H1 (cell line): ENCODE data around the gene ARSK. TPM values are rescaled to one million over a fixed set of nuclear protein-coding genes. Genes with fewer than 3 reads are reported as not detected.

ENCODE experiments used
- CTCF ChIA-PET: fragments of 300-600 bp; sonication (Branson Sonifier 250); formaldehyde crosslinking; loops from one replicate; lab custom pipeline; 2021; ENCODE audit not compliant: partially characterized antibody; lab: Charles Lee
- POLR2A ChIA-PET: fragments of 300-600 bp; sonication (Branson Sonifier 250); formaldehyde crosslinking; loops from one replicate; lab custom pipeline; 2021; ENCODE audit warnings: inconsistent platforms; ENCODE audit not compliant: partially characterized antibody; lab: Charles Lee
- DNase-seq, 2 experiments: peaks; one replicate each; pipeline versions ENCODE4 v3.0.0 to v3.0.0-alpha.2; 2010 to 2022; ENCODE audit warnings: low spot score in 2 of 2, low read depth in 1 of 2, mixed read lengths in 1 of 2
- FAIRE-seq: peaks from 2 replicates; lab custom pipeline; 2011; peaks lifted over from hg19 to GRCh38; lab: Jason Lieb, UNC
- H2AFZ ChIP-seq: 2 replicates; pipeline ENCODE4 v1.8.1; 2012; ENCODE audit warnings: low read length, inconsistent platforms
- H2AK5ac ChIP-seq: 2 replicates; pipeline ENCODE4 v1.6.1; 2013; ENCODE audit warnings: low read depth, low read length
- H2BK120ac ChIP-seq: replicated peaks from 2 replicates; pipeline ENCODE3; 2013; ENCODE audit warnings: low read depth, low read length, inconsistent platforms
- H2BK12ac ChIP-seq: 2 replicates; pipeline ENCODE4 v1.6.1; 2013; ENCODE audit warnings: low read depth, low read length
- H2BK15ac ChIP-seq: 2 replicates; pipeline ENCODE4 v1.6.1; 2013; ENCODE audit warnings: low read length
- H2BK20ac ChIP-seq: 2 replicates; pipeline ENCODE4 v1.6.1; 2013; ENCODE audit warnings: low read length
- H2BK5ac ChIP-seq: 2 replicates; pipeline ENCODE4 v1.6.1; 2013; ENCODE audit warnings: low read depth, low read length
- H3K14ac ChIP-seq: 2 replicates; pipeline ENCODE4 v1.6.1; 2013; ENCODE audit warnings: inconsistent platforms; ENCODE audit not compliant: insufficient read length
- H3K18ac ChIP-seq: 2 replicates; pipeline ENCODE4 v1.6.1; 2013; ENCODE audit warnings: low read length; ENCODE audit errors: extremely low read depth
- H3K23ac ChIP-seq: 2 replicates; pipeline ENCODE4 v1.6.1; 2013; ENCODE audit warnings: inconsistent platforms; ENCODE audit not compliant: insufficient read length
- H3K23me2 ChIP-seq: 2 replicates; pipeline ENCODE4 v1.6.1; 2013; ENCODE audit warnings: low read depth, low read length
- H3K27ac ChIP-seq: 2 replicates; pipeline ENCODE4 v1.6.1; 2011; ENCODE audit warnings: low read depth, low read length, inconsistent platforms
- H3K27me3 ChIP-seq, 4 experiments: replicated peaks in 1 of 4; 1 replicate in 1 of 4; 2 replicates in 3 of 4; pipeline versions ENCODE4 v1.6.1 to v1.8.1; 2011 to 2013; ENCODE audit warnings: low read length in 3 of 4, mild to moderate bottlenecking in 3 of 4, inconsistent platforms in 2 of 4, mixed read lengths in 2 of 4, moderate library complexity in 1 of 4; ENCODE audit not compliant: control insufficient read depth in 3 of 4, insufficient read depth in 3 of 4; ENCODE audit errors: extremely low read depth in 1 of 4
- H3K36me3 ChIP-seq, 4 experiments: 2 replicates each; pipeline versions ENCODE4 v1.6.1 to v1.8.1; 2011 to 2013; ENCODE audit warnings: mild to moderate bottlenecking in 4 of 4, low read length in 3 of 4, moderate library complexity in 2 of 4, control low read depth in 1 of 4, inconsistent platforms in 1 of 4; ENCODE audit not compliant: insufficient read depth in 4 of 4, control insufficient read depth in 2 of 4
- H3K4ac ChIP-seq: replicated peaks from 2 replicates; pipeline ENCODE3; 2013; ENCODE audit warnings: low read length, low read depth, mixed read lengths, inconsistent platforms; ENCODE audit not compliant: insufficient read length
- H3K4me1 ChIP-seq, 4 experiments: replicated peaks in 1 of 4; 1 replicate in 1 of 4; 2 replicates in 3 of 4; pipeline versions ENCODE4 v1.6.1 to v1.8.1; 2011 to 2013; ENCODE audit warnings: low read length in 3 of 4, inconsistent platforms in 2 of 4, mixed read lengths in 1 of 4; ENCODE audit not compliant: insufficient read depth in 4 of 4, control insufficient read depth in 3 of 4
- H3K4me2 ChIP-seq, 2 experiments: 2 replicates each; pipeline versions ENCODE4 v1.6.1 to v1.8.1; 2011 to 2013; ENCODE audit warnings: low read depth in 2 of 2, low read length in 2 of 2, control low read depth in 1 of 2, inconsistent platforms in 1 of 2, mild to moderate bottlenecking in 1 of 2; ENCODE audit not compliant: insufficient read depth in 1 of 2
- H3K4me3 ChIP-seq, 4 experiments: fragments of 200-600, 300-600 bp in 1 of 4; sonication (generic), shearing (Covaris generic), sonication (Bioruptor Twin) in 1 of 4; 2 replicates each; pipeline versions ENCODE4 v1.5.1 to v1.8.1; 2011 to 2016; ENCODE audit warnings: low read length in 4 of 4, low read depth in 3 of 4, control low read depth in 2 of 4, inconsistent platforms in 2 of 4, mild to moderate bottlenecking in 2 of 4, mixed read lengths in 1 of 4, moderate library complexity in 1 of 4; ENCODE audit not compliant: insufficient read depth in 2 of 4; ENCODE audit errors: extremely low read depth in 1 of 4
- H3K56ac ChIP-seq: replicated peaks from 2 replicates; pipeline ENCODE3; 2013; ENCODE audit warnings: low read depth, mild to moderate bottlenecking, mixed read lengths, low read length, inconsistent platforms; ENCODE audit not compliant: insufficient read length
- H3K79me1 ChIP-seq: 2 replicates; pipeline ENCODE4 v1.6.1; 2013; ENCODE audit warnings: low read depth, low read length, control low read depth
- H3K79me2 ChIP-seq, 2 experiments: 2 replicates each; pipeline versions ENCODE4 v1.6.1 to v1.8.1; 2012 to 2013; ENCODE audit warnings: low read length in 2 of 2, mild to moderate bottlenecking in 2 of 2, inconsistent platforms in 1 of 2; ENCODE audit not compliant: insufficient read depth in 2 of 2, control insufficient read depth in 1 of 2
- H3K9ac ChIP-seq, 4 experiments: replicated peaks in 1 of 4; 1 replicate in 1 of 4; 2 replicates in 3 of 4; pipeline versions ENCODE4 v1.6.1 to v1.8.1; 2011 to 2013; ENCODE audit warnings: low read depth in 3 of 4, low read length in 3 of 4, control low read depth in 2 of 4, mild to moderate bottlenecking in 2 of 4, moderate library complexity in 2 of 4, inconsistent platforms in 1 of 4; ENCODE audit errors: extremely low read depth in 1 of 4
- H3K9me3 ChIP-seq, 2 experiments: 2 replicates each; pipeline versions ENCODE4 v1.6.1 to v1.8.1; 2012 to 2013; ENCODE audit warnings: mild to moderate bottlenecking in 2 of 2, moderate library complexity in 2 of 2, control low read depth in 1 of 2, inconsistent platforms in 1 of 2, low read depth in 1 of 2, low read length in 1 of 2, mixed read lengths in 1 of 2; ENCODE audit not compliant: insufficient read depth in 2 of 2
- H4K20me1 ChIP-seq, 2 experiments: replicated peaks in 1 of 2; 2 replicates each; pipeline versions ENCODE3 to v1.8.1; 2011 to 2013; ENCODE audit warnings: inconsistent platforms in 2 of 2, low read length in 2 of 2, mild to moderate bottlenecking in 1 of 2; ENCODE audit not compliant: insufficient read depth in 2 of 2, control insufficient read depth in 1 of 2
- H4K5ac ChIP-seq: 2 replicates; pipeline ENCODE4 v1.6.1; 2013; ENCODE audit warnings: low read length, low read depth, mixed read lengths, inconsistent platforms; ENCODE audit not compliant: insufficient read length
- H4K8ac ChIP-seq: 2 replicates; pipeline ENCODE4 v1.8.0; 2013; ENCODE audit warnings: mild to moderate bottlenecking, moderate library complexity, low read length, inconsistent platforms; ENCODE audit not compliant: insufficient read depth; ENCODE audit errors: extremely low read depth
- H4K91ac ChIP-seq: replicated peaks from 2 replicates; pipeline ENCODE3; 2013; ENCODE audit warnings: low read length, mixed read lengths, inconsistent platforms; ENCODE audit not compliant: insufficient read length
- EGR1 ChIP-seq: IDR thresholded peaks from 2 replicates; pipeline ENCODE4 v1.6.1; 2011; ENCODE audit warnings: low read depth, low read length, borderline replicate concordance
- FOSL1 ChIP-seq: IDR thresholded peaks from 2 replicates; pipeline ENCODE4 v1.6.1; 2011; ENCODE audit warnings: mild to moderate bottlenecking, low read depth, low read length, moderate library complexity; ENCODE audit not compliant: insufficient read depth
- HDAC2 ChIP-seq, 2 experiments: fragments of 300-600 bp in 1 of 2; sonication (generic) in 1 of 2; IDR thresholded peaks; 2 replicates each; pipeline ENCODE4 v1.6.1; 2011 to 2012; ENCODE audit warnings: low read depth in 2 of 2, low read length in 2 of 2, mild to moderate bottlenecking in 2 of 2, moderate library complexity in 2 of 2, borderline replicate concordance in 1 of 2, inconsistent platforms in 1 of 2
- MAX ChIP-seq: IDR thresholded peaks from 2 replicates; pipeline ENCODE4 v1.6.1; 2012; ENCODE audit warnings: inconsistent platforms
- NRF1 ChIP-seq: IDR thresholded peaks from 2 replicates; pipeline ENCODE4 v1.6.1; 2011; ENCODE audit warnings: mild to moderate bottlenecking, low read depth, low read length, improper control_type of control experiment
- POU5F1 ChIP-seq: IDR thresholded peaks from 2 replicates; pipeline ENCODE4 v1.6.1; 2011; ENCODE audit warnings: low read depth, mild to moderate bottlenecking, low read length, moderate library complexity
- RNF2 ChIP-seq: fragments of 200-900, 300-1000 bp; sonication (generic); IDR thresholded peaks from 2 replicates; pipeline ENCODE4 v1.7.1; 2016; ENCODE audit warnings: borderline replicate concordance, low read depth, mild to moderate bottlenecking, antibody characterized with exemption, low read length; ENCODE audit not compliant: poor library complexity, severe bottlenecking; ENCODE audit errors: missing control alignments
- RXRA ChIP-seq: IDR thresholded peaks from 2 replicates; pipeline ENCODE4 v1.6.1; 2011; ENCODE audit warnings: low read depth, mild to moderate bottlenecking, low read length, moderate library complexity; ENCODE audit not compliant: insufficient read depth
- SRF ChIP-seq: IDR thresholded peaks from 2 replicates; pipeline ENCODE4 v1.6.1; 2011; ENCODE audit warnings: mild to moderate bottlenecking, low read depth, low read length, moderate library complexity
- SUZ12 ChIP-seq: fragments of 200-600 bp; sonication (generic); IDR thresholded peaks from 2 replicates; pipeline ENCODE4 v1.6.1; 2012; ENCODE audit warnings: mild to moderate bottlenecking, inconsistent platforms, low read length, moderate library complexity, mixed read lengths
- USF2 ChIP-seq: IDR thresholded peaks from 2 replicates; pipeline ENCODE4 v1.6.1; 2011; ENCODE audit warnings: low read length, improper control_type of control experiment
- WGBS, 2 experiments: shearing (Covaris generic) in 1 of 2; methylation state at CpG; one replicate each; pipeline versions ENCODE4 v1.1.6 to v1.1.7; 2013 to 2015; ENCODE audit warnings: low lambda C conversion rate in 2 of 2, mixed read lengths in 2 of 2, inconsistent platforms in 1 of 2, low coverage in 1 of 2, missing lambda C conversion rate in 1 of 2; ENCODE audit not compliant: insufficient replicate concordance in 2 of 2, insufficient coverage in 1 of 2, insufficient read length in 1 of 2; ENCODE audit errors: extremely low coverage in 1 of 2, missing lambda C conversion rate in 1 of 2; 5-methylcytosine and 5-hydroxymethylcytosine counted together
- polyA plus RNA-seq, 7 experiments: library from polyadenylated mRNA; depleted of rRNA in 3 of 7; stranded (reverse) in 5 of 7; unstranded in 2 of 7; fragments of >200 nt in 5 of 7; fragments of 200-250 nt in 2 of 7; gene quantifications; 1 replicate in 5 of 7; 2 replicates in 1 of 7; 4 replicates in 1 of 7; pipeline versions ENCODE4 v1.2.1 to v1.2.3, GENCODE V29; 2011 to 2013; ENCODE audit warnings: missing spikeins in 2 of 7, mixed read lengths in 2 of 7
- total RNA-seq: library from RNA; stranded (reverse); fragmentation: NEBNext Ultra II Directional; extraction: Animal tissue kit (Norgen Biotek cat#: 25700); gene quantifications from 2 replicates; pipeline ENCODE4 v1.2.1, GENCODE V29; 2021

The ARSK gene
- total and polyA plus RNA-seq, 2 of the 8 experiments (the other 6 are each of a cell fraction or from before 2014, with no cell fraction given) = 8.4 to 14.1 TPM

- H3K4ac ChIP-seq = no peak overlapping the region
- H3K36me3 ChIP-seq = peaks cover 7 to 37% (median 12%) of the 10 kb centered on the region in 4 experiments
- 56% methylated on average over 2 of the region's 2 CpGs; no CpG with 5 or more reads in 1 of the 2 experiments for WGBS, 2 experiments
- H3K9ac ChIP-seq = no peak overlapping the region
- H3K4me2 ChIP-seq = no peak overlapping the region; a peak in 1 of 4 replicates
- H3K4me1 ChIP-seq = no peaks in the 10 kb centered on the region
- no peak overlapping the region for H4K91ac ChIP-seq
- no peaks in the 10 kb centered on the region for H3K79me1 ChIP-seq
- no peak overlapping the region for H4K5ac ChIP-seq
- H2BK12ac ChIP-seq = no peak overlapping the region
- no peak for DNase-seq
- no peak overlapping the region for H3K14ac ChIP-seq
- no peaks in the 10 kb centered on the region for H3K27me3 ChIP-seq
- H3K56ac ChIP-seq = no peak overlapping the region
- H2AK5ac ChIP-seq = no peak overlapping the region
- no peak overlapping the region for H2BK15ac ChIP-seq
- no peak overlapping the region for H2BK20ac ChIP-seq
- ChIA-PET POLR2A (interaction anchor here (0.7 kb wide), 1 partner anchor 9 kb away, joined by 3 read pairs; no protein-coding TSS in a partner anchor), CTCF (interaction anchor here (0.6 kb wide), 2 partner anchors 11 to 14 kb away, joined by 3 read pairs; no protein-coding TSS in a partner anchor)
- no peak overlapping the region; a peak in 1 of 8 replicates for H3K4me3 ChIP-seq
- no peak for FAIRE-seq
- H2BK120ac ChIP-seq = no peak overlapping the region
- no peak overlapping the region for H2BK5ac ChIP-seq
- H3K23ac ChIP-seq = no peak overlapping the region
- peaks cover 1% of the 10 kb centered on the region; the same call in 1 of the 2 replicates for H3K23me2 ChIP-seq
- H4K8ac ChIP-seq = no peak overlapping the region
- H3K18ac ChIP-seq = no peak overlapping the region
- H4K20me1 ChIP-seq = no peaks in the 10 kb centered on the region
- no peak overlapping the region for H3K27ac ChIP-seq
- no peaks in the 10 kb centered on the region for H3K9me3 ChIP-seq
- H2AFZ ChIP-seq = no peak overlapping the region
- no peaks in the 10 kb centered on the region for H3K79me2 ChIP-seq
- TF ChIP-seq POU5F1 (no peak), SRF (no peak), RXRA (no peak), MAX (no peak), HDAC2 (IDR thresholded peaks at IDR 0.05; ENCODE audit: borderline replicate concordance in 1 of 2, low read depth in 2 of 2, low read length in 2 of 2) (no peak), USF2 (no peak), NRF1 (no peak), EGR1 (no peak), FOSL1 (no peak), SUZ12 (no peak), RNF2 (no peak)
These were observed 22.5 kb upstream of the ARSK start for GRCh38 chr5:95532415-95532814.
